GM12878 (cell line): ENCODE data around the gene TIAM1. TPM values are rescaled to one million over a fixed set of nuclear protein-coding genes. Genes with fewer than 3 reads are reported as not detected.

Source experiments
- ATAC-seq: fragments of 200-7000 bp; cut with Tn5 transposase; 3 replicates; pipeline ENCODE4 v1.9.1; 2020; ENCODE audit warnings: mild to moderate bottlenecking, moderate library complexity
- BruUV-seq: library from RNA; stranded (reverse); fragments of 400-500 nt; replicated peaks from 2 replicates; lab custom pipeline; 2021; lab: Mats Ljungman, UMichigan
- CTCF ChIA-PET: fragments of 300-600 bp; sonication (Branson Sonifier 250); formaldehyde crosslinking; extraction: SDS; loops from one replicate; lab custom pipeline; 2021; ENCODE audit warnings: inconsistent platforms; lab: Yijun Ruan, JAX
- POLR2A ChIA-PET: fragments of 350-600 bp; formaldehyde crosslinking; extraction: SDS; loops from one replicate; lab custom pipeline; 2021; ENCODE audit warnings: inconsistent platforms; lab: Charles Lee
- RAD21 ChIA-PET: fragments of 300-600 bp; sonication (Branson Sonifier 250); formaldehyde crosslinking; loops from one replicate; lab custom pipeline; 2023; ENCODE audit warnings: antibody characterized with exemption; ENCODE audit not compliant: unreplicated experiment; lab: Charles Lee
- SMC1A ChIA-PET: fragments of 300-600 bp; sonication (Branson Sonifier 250); formaldehyde crosslinking; loops from one replicate; lab custom pipeline; 2023; ENCODE audit not compliant: unreplicated experiment, uncharacterized antibody; lab: Charles Lee
- DNase-seq: peaks from one replicate; pipeline ENCODE4 v3.0.0-alpha.2; 2011; ENCODE audit warnings: low read depth, low spot score
- FAIRE-seq: peaks from 3 replicates; lab custom pipeline; 2011; peaks lifted over from hg19 to GRCh38; lab: Jason Lieb, UNC
- H2AFZ ChIP-seq: 2 replicates; pipeline ENCODE4 v1.6.0; 2011; ENCODE audit warnings: low read depth, low read length, control low read depth; ENCODE audit not compliant: control insufficient read depth
- H3K27ac ChIP-seq: 2 replicates; pipeline ENCODE4 v1.5.1; 2011; ENCODE audit warnings: control low read depth; ENCODE audit not compliant: control insufficient read depth, insufficient read depth
- H3K27me3 ChIP-seq, 2 experiments: replicated peaks in 1 of 2; 2 replicates each; pipeline versions ENCODE4 v1.6.0 to v1.6.1; 2011; ENCODE audit warnings: low read length in 1 of 2; ENCODE audit not compliant: control insufficient read depth in 2 of 2, insufficient read depth in 2 of 2
- H3K36me3 ChIP-seq, 2 experiments: 2 replicates each; pipeline ENCODE4 v1.5.1; 2011; ENCODE audit warnings: low read length in 1 of 2; ENCODE audit not compliant: control insufficient read depth in 2 of 2, insufficient read depth in 2 of 2
- H3K4me1 ChIP-seq: 2 replicates; pipeline ENCODE4 v1.6.1; 2011; ENCODE audit warnings: mild to moderate bottlenecking, low read length, moderate library complexity, mixed read lengths; ENCODE audit not compliant: control insufficient read depth, insufficient read depth
- H3K4me2 ChIP-seq: 2 replicates; pipeline ENCODE4 v1.6.0; 2011; ENCODE audit warnings: control low read depth; ENCODE audit not compliant: control insufficient read depth, insufficient read depth
- H3K4me3 ChIP-seq: fragments of 200-600 bp; sonication (generic); 2 replicates; pipeline ENCODE4 v1.5.1; 2016
- H3K79me2 ChIP-seq: 2 replicates; pipeline ENCODE4 v1.6.0; 2011; ENCODE audit warnings: low read length; ENCODE audit not compliant: control insufficient read depth, insufficient read depth
- H3K9ac ChIP-seq: 2 replicates; pipeline ENCODE4 v1.8.0; 2011; ENCODE audit warnings: low read length, control low read depth, mixed read lengths; ENCODE audit not compliant: control insufficient read depth, insufficient read depth
- H3K9me3 ChIP-seq: replicated peaks from 3 replicates; pipeline ENCODE4 v1.5.1; 2011; ENCODE audit warnings: mild to moderate bottlenecking, low read length; ENCODE audit not compliant: control insufficient read depth, insufficient read depth
- H4K20me1 ChIP-seq: 2 replicates; pipeline ENCODE4 v1.6.0; 2011; ENCODE audit not compliant: control insufficient read depth, insufficient read depth
- ASH2L ChIP-seq: fragments of 300-600, 200-600 bp; sonication (generic); IDR thresholded peaks from 2 replicates; pipeline ENCODE4 v1.6.1; 2017; ENCODE audit warnings: low read depth, mild to moderate bottlenecking, borderline replicate concordance
- CHD1 ChIP-seq: IDR thresholded peaks from 2 replicates; pipeline ENCODE4 v1.6.1; 2012; ENCODE audit warnings: low read depth, low read length, improper control_type of control experiment
- CHD2 ChIP-seq: IDR thresholded peaks from 2 replicates; pipeline ENCODE4 v1.6.1; 2011; ENCODE audit warnings: low read depth, low read length, improper control_type of control experiment, borderline replicate concordance
- CREM ChIP-seq: IDR thresholded peaks from 2 replicates; pipeline ENCODE4 v1.6.1; 2014; ENCODE audit warnings: antibody characterized with exemption, low read depth
- EED ChIP-seq: sonication (generic); IDR thresholded peaks from 2 replicates; pipeline ENCODE4 v1.6.1; 2016; ENCODE audit warnings: antibody characterized with exemption, low read depth
- HCFC1 ChIP-seq: fragments of 150-350 bp; IDR thresholded peaks from 2 replicates; pipeline ENCODE4 v1.6.1; 2014; ENCODE audit warnings: low read length
- IKZF2 ChIP-seq, 2 experiments: fragments of 450-650 bp; IDR thresholded peaks; 2 replicates each; pipeline ENCODE4 v1.6.1; 2017; ENCODE audit warnings: mild to moderate bottlenecking in 2 of 2, moderate library complexity in 2 of 2
- NR2C2 ChIP-seq: IDR thresholded peaks from 2 replicates; pipeline ENCODE4 v1.6.1; 2011; ENCODE audit warnings: borderline replicate concordance, low read depth; ENCODE audit not compliant: control insufficient read depth, insufficient read length
- PAX8 ChIP-seq: fragments of 450-650 bp; IDR thresholded peaks from 2 replicates; pipeline ENCODE4 v1.6.1; 2017; ENCODE audit warnings: mild to moderate bottlenecking, moderate library complexity
- PRDM15 ChIP-seq: fragments of 450-650 bp; formaldehyde crosslinking; IDR thresholded peaks from 2 replicates; pipeline ENCODE4 v1.4.0; 2020; ENCODE audit warnings: mild to moderate bottlenecking, moderate library complexity
- RELA ChIP-seq: fragments of 450-650 bp; IDR thresholded peaks from 2 replicates; pipeline ENCODE4 v1.8.0; 2014; ENCODE audit warnings: borderline replicate concordance; ENCODE audit not compliant: partially characterized antibody
- SMAD5 ChIP-seq: IDR thresholded peaks from 2 replicates; pipeline ENCODE4 v1.6.1; 2016; ENCODE audit warnings: antibody characterized with exemption, low read depth
- SMC3 ChIP-seq: IDR thresholded peaks from 2 replicates; pipeline ENCODE4 v1.6.1; 2011; ENCODE audit warnings: low read length, improper control_type of control experiment, borderline replicate concordance
- TAF1 ChIP-seq: IDR thresholded peaks from 2 replicates; pipeline ENCODE4 v1.6.1; 2011; ENCODE audit warnings: mild to moderate bottlenecking, low read depth, low read length, borderline replicate concordance
- WGBS: methylation state at CpG from one replicate; pipeline ENCODE4 v1.1.6; 2016; ENCODE audit warnings: low lambda C conversion rate; ENCODE audit not compliant: insufficient replicate concordance, insufficient coverage; ENCODE audit errors: missing lambda C conversion rate; 5-methylcytosine and 5-hydroxymethylcytosine counted together
- in situ Hi-C: fragments of 300-500 bp; cut with MboI; formaldehyde crosslinking; loops from 9 replicates; pipeline ENCODE4 v1.14.3; 2018; ENCODE audit warnings: mixed read lengths
- intact Hi-C: fragments of 100-400 bp; cut with micrococcal nuclease; formaldehyde crosslinking; loops from one replicate; pipeline ENCODE4 v1.14.2; 2022; ENCODE audit not compliant: unreplicated experiment
- polyA plus RNA-seq, 11 experiments: library from polyadenylated mRNA; depleted of rRNA in 4 of 11; unstranded in 6 of 11; stranded (reverse) in 5 of 11; fragments of >200 nt; fragmentation: Nextera tagmentation in 4 of 11; fragmentation: Illumina TruSeq in 1 of 11; extraction: Ambion mirVana in 4 of 11; extraction: Trizol in 1 of 11; gene quantifications; 1 replicate in 1 of 11; 2 replicates in 10 of 11; pipeline versions ENCODE4 v1.2.1 to v1.2.3, GENCODE V29; 2011 to 2016; ENCODE audit warnings: inconsistent platforms in 2 of 11, missing spikeins in 2 of 11, low read depth in 1 of 11
- total RNA-seq, 4 experiments: library from RNA; depleted of rRNA in 3 of 4; stranded (reverse); fragments of >200 nt in 3 of 4; fragmentation: Illumina TruSeq in 1 of 4; extraction: Trizol in 1 of 4; gene quantifications; 2 replicates each; pipeline versions ENCODE4 v1.2.1 to v1.2.3, GENCODE V29; 2013 to 2021
- TF ChIP-seq, protein P1 (sequence below): IDR thresholded peaks from 2 replicates; pipeline ENCODE4 v1.6.1; 2012; ENCODE audit warnings: low read depth, low read length, improper control_type of control experiment

The TIAM1 gene
- total and polyA plus RNA-seq, 10 of the 15 experiments (the other 5 are each of a cell fraction or from before 2014, with no cell fraction given), result 0.31 to 35.9 (median 0.78) TPM

DNA sequence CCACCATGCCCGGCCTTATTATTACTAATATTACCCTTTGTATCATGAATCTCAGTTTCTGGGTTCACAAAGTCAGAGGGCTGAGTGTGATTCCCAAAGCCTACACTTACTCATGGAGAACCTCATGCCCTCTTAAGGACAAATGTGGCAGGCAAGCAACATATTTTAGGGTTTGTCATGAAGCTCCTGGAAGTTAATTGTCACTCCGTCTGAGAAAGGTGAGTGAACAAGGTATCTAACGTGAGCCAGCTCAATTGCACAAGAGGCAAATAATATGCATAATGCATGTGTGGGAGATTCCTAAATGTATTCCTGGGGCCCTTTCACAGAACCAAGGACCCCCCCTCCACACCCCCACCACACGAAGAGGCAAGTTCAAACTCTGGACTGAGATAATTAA is 10.1 kb upstream of the TIAM1 start (continued):
- TF ChIP-seq SMC3, result no peak
- TF ChIP-seq IKZF2 (IDR thresholded peaks at IDR 0.05), result no peak
- TF ChIP-seq RELA, result no peak
- TF ChIP-seq PRDM15 (CRISPR knock-in tag), result no peak
- TF ChIP-seq CHD2, result no peak
- TF ChIP-seq, protein P1, sequence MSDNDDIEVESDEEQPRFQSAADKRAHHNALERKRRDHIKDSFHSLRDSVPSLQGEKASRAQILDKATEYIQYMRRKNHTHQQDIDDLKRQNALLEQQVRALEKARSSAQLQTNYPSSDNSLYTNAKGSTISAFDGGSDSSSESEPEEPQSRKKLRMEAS, result no peak

DNA sequence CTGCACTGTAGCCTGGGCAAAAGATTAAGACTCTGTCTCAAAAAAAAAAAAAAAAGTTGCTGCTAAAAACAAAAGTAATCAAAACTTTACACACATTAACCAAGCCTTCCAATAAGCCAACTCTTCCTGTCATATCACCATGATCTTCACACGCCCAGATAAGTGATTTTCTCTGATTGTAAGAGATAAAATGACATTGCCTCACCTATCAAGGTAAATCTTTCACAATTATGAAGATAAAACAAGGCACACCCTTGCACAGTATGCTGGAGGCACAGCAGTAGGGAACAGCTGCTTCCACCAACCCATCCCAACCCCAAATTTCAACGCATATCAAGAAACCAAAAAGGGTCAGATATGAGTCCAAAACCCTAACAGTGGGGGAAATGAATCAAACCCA is 8.8 kb upstream of the TIAM1 start:
- no peaks in the 10 kb centered on the region for H3K36me3 ChIP-seq
- in situ Hi-C loops, result no loop called here
- H4K20me1 ChIP-seq, result no peaks in the 10 kb centered on the region
- intact Hi-C loops, result no loop called here
- no peak for ATAC-seq
- no peaks in the 10 kb centered on the region for H3K9me3 ChIP-seq
- ChIA-PET RAD21 (no interaction called here), SMC1A (interaction anchor here (0.9 to 3.0 kb wide), 3 partner anchors 10 to 69 kb away, joined by 3 to 13 read pairs (median 5); partner anchors contain the start of gene TIAM1), CTCF (interaction anchor here (0.7 to 1.2 kb wide), 3 partner anchors 10 to 58 kb away, joined by 3 read pairs; no protein-coding TSS in a partner anchor), POLR2A (no interaction called here)
- TF ChIP-seq CREM, result no peak
- no peak for TF ChIP-seq HCFC1
- TF ChIP-seq ASH2L, result no peak
- no peak for TF ChIP-seq EED
- TF ChIP-seq SMAD5, result no peak
- no peak for TF ChIP-seq NR2C2
- TF ChIP-seq TAF1, result no peak
- TF ChIP-seq CHD1, result no peak
- TF ChIP-seq PAX8, result no peak
- no peak for FAIRE-seq
- H3K27ac ChIP-seq, result no peak overlapping the region
- BruUV-seq, result no TSS peak
- no peaks in the 10 kb centered on the region for H3K79me2 ChIP-seq
- 4% methylated on average over 2 of the region's 2 CpGs for WGBS
- no peak overlapping the region for H3K9ac ChIP-seq
- DNase-seq, result no peak
- H3K27me3 ChIP-seq, result no peaks in the 10 kb centered on the region
- H2AFZ ChIP-seq, result no peak overlapping the region
- no peaks in the 10 kb centered on the region for H3K4me1 ChIP-seq
- H3K4me3 ChIP-seq, result no peak overlapping the region
- no peak overlapping the region for H3K4me2 ChIP-seq
